Midbrain (tissue), 1 donor: ENCODE data around the gene NSUN6.
"Not testable (repeated sequence)": the region's sequence is repeated elsewhere in the genome, so short reads cannot be mapped to it uniquely, and the experiment has no call there.

Experiments
- DNase-seq: peaks from one replicate; lab custom pipeline; 2025; lab: John Stamatoyannopoulos, UW

Gene NSUN6

GRCh38 chr10:18659125-18659818 is 7.9 kb upstream of the NSUN6 start, which contains the start of gene ARL5B:
Gene ARL5B, plus strand, starts transcription at chr10:18659431. Its CDS starts 207 bp downstream, at chr10:18659638.
- peak; percentile 96 for DNase-seq

- DNase-seq: no peak
Observed at GRCh38 chr10:18658271-18659124, 7.1 kb upstream of the NSUN6 start.

- no peak for DNase-seq
Observed at GRCh38 chr10:18656724-18657123, 5.3 kb upstream of the NSUN6 start.

GRCh38 chr10:18653112-18653511 is 1.7 kb upstream of the NSUN6 start:
- DNase-seq: no peak

GRCh38 chr10:18650404-18650997 is 886 bp downstream of the NSUN6 start:
- DNase-seq: no peak

GRCh38 chr10:18649364-18649959 is 1.9 kb downstream of the NSUN6 start:
- no peak for DNase-seq

- no peak for DNase-seq
Observed at GRCh38 chr10:18647945-18648344, 3.4 kb downstream of the NSUN6 start.

GRCh38 chr10:18647151-18647550 is 4.2 kb downstream of the NSUN6 start:
- no peak for DNase-seq

- not testable (repeated sequence) for DNase-seq
Observed at GRCh38 chr10:18639719-18640118, 11.7 kb downstream of the NSUN6 start.

- not testable (repeated sequence) for DNase-seq
Observed at GRCh38 chr10:18637400-18637799, 14.0 kb downstream of the NSUN6 start.

GRCh38 chr10:18635995-18636394 is 15.4 kb downstream of the NSUN6 start:
- DNase-seq: no peak

- not testable (repeated sequence) for DNase-seq
Observed at GRCh38 chr10:18632500-18632899, 18.9 kb downstream of the NSUN6 start.

GRCh38 chr10:18627452-18628018 is 23.9 kb downstream of the NSUN6 start:
- DNase-seq: peak; percentile 10

GRCh38 chr10:18625886-18626285 is 25.5 kb downstream of the NSUN6 start:
- DNase-seq: no peak

GRCh38 chr10:18623671-18624070 is 27.7 kb downstream of the NSUN6 start:
- not testable (repeated sequence) for DNase-seq

GRCh38 chr10:18620856-18621255 is 30.5 kb downstream of the NSUN6 start:
- DNase-seq: no peak

- no peak for DNase-seq
Observed at GRCh38 chr10:18619016-18619415, 32.4 kb downstream of the NSUN6 start.

- no peak for DNase-seq
Observed at GRCh38 chr10:18616337-18616736, 35.0 kb downstream of the NSUN6 start.

GRCh38 chr10:18615618-18616017 is 35.8 kb downstream of the NSUN6 start:
- DNase-seq: no peak

- DNase-seq: no peak
Observed at GRCh38 chr10:18611168-18611567, 40.2 kb downstream of the NSUN6 start.

- no peak for DNase-seq
Observed at GRCh38 chr10:18610517-18610916, 40.9 kb downstream of the NSUN6 start.

GRCh38 chr10:18608596-18608995 is 42.8 kb downstream of the NSUN6 start:
- no peak for DNase-seq
